Measurements from ENCODE around the gene CAMTA1.

- TF ChIP-seq, protein P1, sequence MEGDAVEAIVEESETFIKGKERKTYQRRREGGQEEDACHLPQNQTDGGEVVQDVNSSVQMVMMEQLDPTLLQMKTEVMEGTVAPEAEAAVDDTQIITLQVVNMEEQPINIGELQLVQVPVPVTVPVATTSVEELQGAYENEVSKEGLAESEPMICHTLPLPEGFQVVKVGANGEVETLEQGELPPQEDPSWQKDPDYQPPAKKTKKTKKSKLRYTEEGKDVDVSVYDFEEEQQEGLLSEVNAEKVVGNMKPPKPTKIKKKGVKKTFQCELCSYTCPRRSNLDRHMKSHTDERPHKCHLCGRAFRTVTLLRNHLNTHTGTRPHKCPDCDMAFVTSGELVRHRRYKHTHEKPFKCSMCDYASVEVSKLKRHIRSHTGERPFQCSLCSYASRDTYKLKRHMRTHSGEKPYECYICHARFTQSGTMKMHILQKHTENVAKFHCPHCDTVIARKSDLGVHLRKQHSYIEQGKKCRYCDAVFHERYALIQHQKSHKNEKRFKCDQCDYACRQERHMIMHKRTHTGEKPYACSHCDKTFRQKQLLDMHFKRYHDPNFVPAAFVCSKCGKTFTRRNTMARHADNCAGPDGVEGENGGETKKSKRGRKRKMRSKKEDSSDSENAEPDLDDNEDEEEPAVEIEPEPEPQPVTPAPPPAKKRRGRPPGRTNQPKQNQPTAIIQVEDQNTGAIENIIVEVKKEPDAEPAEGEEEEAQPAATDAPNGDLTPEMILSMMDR (IDR thresholded peaks at IDR 0.05) = no peak
- no peak for TF ChIP-seq POLR2A (IDR thresholded peaks at IDR 0.05)
- no peak for TF ChIP-seq EP300 (IDR thresholded peaks at IDR 0.05)
- no peak for TF ChIP-seq POLR2AphosphoS5 (IDR thresholded peaks at IDR 0.05)
Observed at GRCh38 chr1:7463526-7463925, 678.3 kb downstream of the CAMTA1 start.
